H9 (cell line): Measurements from ENCODE around the gene NEUROD6. TPM values are rescaled to one million over a fixed set of nuclear protein-coding genes. Genes with fewer than 3 reads are reported as not detected.

Source experiments
- DNase-seq: peaks from one replicate; pipeline ENCODE4 v3.0.0-alpha.2; 2017
- H2AFZ ChIP-seq: one replicate; pipeline ENCODE4 v1.6.1; 2013; ENCODE audit warnings: mild to moderate bottlenecking, low read length, control low read depth, moderate library complexity
- H2AK5ac ChIP-seq: 2 replicates; pipeline ENCODE4 v1.6.1; 2013; ENCODE audit warnings: low read length, control low read depth, mixed read lengths; ENCODE audit not compliant: insufficient read length
- H2BK120ac ChIP-seq: one replicate; pipeline ENCODE4 v1.6.1; 2013; ENCODE audit warnings: low read depth, mild to moderate bottlenecking, low read length, control low read depth, inconsistent platforms; ENCODE audit not compliant: poor library complexity, severe bottlenecking
- H2BK12ac ChIP-seq: 2 replicates; pipeline ENCODE4 v1.6.1; 2013; ENCODE audit warnings: low read length, control low read depth, mixed read lengths, low read depth; ENCODE audit not compliant: insufficient read length
- H2BK15ac ChIP-seq: 2 replicates; pipeline ENCODE4 v1.6.1; 2013; ENCODE audit warnings: low read depth, low read length, control low read depth
- H2BK20ac ChIP-seq: one replicate; pipeline ENCODE4 v1.6.1; 2013; ENCODE audit warnings: low read depth, mild to moderate bottlenecking, low read length, control low read depth, inconsistent platforms; ENCODE audit not compliant: poor library complexity, severe bottlenecking
- H2BK5ac ChIP-seq: 2 replicates; pipeline ENCODE4 v1.6.1; 2013; ENCODE audit warnings: low read length, control low read depth, mixed read lengths; ENCODE audit not compliant: insufficient read length
- H3K14ac ChIP-seq: 2 replicates; pipeline ENCODE4 v1.6.1; 2013; ENCODE audit warnings: low read length, control low read depth; ENCODE audit not compliant: insufficient read depth
- H3K18ac ChIP-seq: 2 replicates; pipeline ENCODE4 v1.6.1; 2013; ENCODE audit warnings: low read depth, mild to moderate bottlenecking, mixed read lengths, low read length, control low read depth; ENCODE audit not compliant: insufficient read length
- H3K23ac ChIP-seq: 2 replicates; pipeline ENCODE4 v1.6.1; 2013; ENCODE audit warnings: low read length, control low read depth, mixed read lengths, low read depth; ENCODE audit not compliant: insufficient read length
- H3K23me2 ChIP-seq: 2 replicates; pipeline ENCODE4 v1.6.1; 2013; ENCODE audit warnings: low read depth, mild to moderate bottlenecking, mixed read lengths, low read length, control low read depth; ENCODE audit not compliant: insufficient read length, poor library complexity, severe bottlenecking
- H3K27ac ChIP-seq: 2 replicates; pipeline ENCODE4 v1.5.1; 2013; ENCODE audit warnings: low read length, control low read depth, mixed read lengths, low read depth; ENCODE audit not compliant: insufficient read length
- H3K27me3 ChIP-seq: 2 replicates; pipeline ENCODE4 v1.6.1; 2013; ENCODE audit warnings: low read length, control low read depth, inconsistent platforms; ENCODE audit not compliant: insufficient read depth
- H3K4ac ChIP-seq: 2 replicates; pipeline ENCODE4 v1.6.1; 2013; ENCODE audit warnings: low read depth, mild to moderate bottlenecking, control low read depth, inconsistent platforms, low read length, moderate library complexity
- H3K4me1 ChIP-seq: 2 replicates; pipeline ENCODE4 v1.6.1; 2013; ENCODE audit warnings: low read length, control low read depth, inconsistent platforms; ENCODE audit not compliant: insufficient read depth
- H3K4me2 ChIP-seq: 2 replicates; pipeline ENCODE4 v1.6.1; 2013; ENCODE audit warnings: low read length, control low read depth, mixed read lengths; ENCODE audit not compliant: insufficient read length, insufficient read depth
- H3K56ac ChIP-seq: 2 replicates; pipeline ENCODE4 v1.6.1; 2013; ENCODE audit warnings: low read depth, mild to moderate bottlenecking, mixed read lengths, low read length, control low read depth; ENCODE audit not compliant: insufficient read length
- H3K79me1 ChIP-seq: 2 replicates; pipeline ENCODE4 v1.6.1; 2013; ENCODE audit warnings: low read depth, mild to moderate bottlenecking, moderate library complexity, low read length, control low read depth, inconsistent platforms; ENCODE audit not compliant: insufficient read depth, poor library complexity, severe bottlenecking
- H3K79me2 ChIP-seq: 2 replicates; pipeline ENCODE4 v1.6.1; 2013; ENCODE audit warnings: low read length, control low read depth, inconsistent platforms; ENCODE audit not compliant: insufficient read depth
- H3K9ac ChIP-seq: 2 replicates; pipeline ENCODE4 v1.6.1; 2013; ENCODE audit warnings: low read length, control low read depth, mixed read lengths; ENCODE audit not compliant: insufficient read length; ENCODE audit errors: extremely low read depth
- H3K9me3 ChIP-seq: one replicate; pipeline ENCODE4 v1.6.1; 2013; ENCODE audit warnings: low read depth, low read length, inconsistent platforms; ENCODE audit not compliant: control insufficient read depth
- H3T11ph ChIP-seq: one replicate; pipeline ENCODE4 v1.6.1; 2013; ENCODE audit warnings: mild to moderate bottlenecking, low read length, control low read depth, inconsistent platforms
- H4K20me1 ChIP-seq: one replicate; pipeline ENCODE4 v1.6.1; 2013; ENCODE audit not compliant: control insufficient read depth, insufficient read length, insufficient read depth
- H4K5ac ChIP-seq: 2 replicates; pipeline ENCODE4 v1.6.1; 2013; ENCODE audit warnings: low read depth, mild to moderate bottlenecking, mixed read lengths, low read length, control low read depth; ENCODE audit not compliant: insufficient read length
- H4K8ac ChIP-seq: replicated peaks from 2 replicates; pipeline ENCODE4 v1.6.1; 2013; ENCODE audit warnings: low read length, control low read depth, mixed read lengths, low read depth; ENCODE audit not compliant: insufficient read length
- H4K91ac ChIP-seq: 2 replicates; pipeline ENCODE4 v1.6.1; 2013; ENCODE audit warnings: low read depth, mild to moderate bottlenecking, moderate library complexity, mixed read lengths, low read length, control low read depth; ENCODE audit not compliant: insufficient read length
- H3K27ac Mint-ChIP-seq, 3 experiments: 2 replicates in 2 of 3; 3 replicates in 1 of 3; pipeline ENCODE4 v1.8.0; 2020 to 2021; ENCODE audit warnings: mixed read lengths in 3 of 3, mild to moderate bottlenecking in 1 of 3, moderate library complexity in 1 of 3
- H3K27me3 Mint-ChIP-seq: 2 replicates; pipeline ENCODE4 v1.8.0; 2021; ENCODE audit warnings: low read depth, mild to moderate bottlenecking, moderate library complexity, mixed read lengths
- H3K36me3 Mint-ChIP-seq, 3 experiments: 2 replicates in 2 of 3; 3 replicates in 1 of 3; pipeline ENCODE4 v1.8.0; 2020 to 2021; ENCODE audit warnings: low read depth in 3 of 3, mixed read lengths in 3 of 3; ENCODE audit not compliant: insufficient read depth in 1 of 3
- H3K4me1 Mint-ChIP-seq, 2 experiments: 2 replicates each; pipeline ENCODE4 v1.8.0; 2020; ENCODE audit warnings: mixed read lengths in 2 of 2
- H3K4me3 Mint-ChIP-seq, 2 experiments: 2 replicates in 1 of 2; 3 replicates in 1 of 2; pipeline ENCODE4 v1.8.0; 2020 to 2021; ENCODE audit warnings: mild to moderate bottlenecking in 2 of 2, mixed read lengths in 2 of 2, moderate library complexity in 1 of 2
- H3K9me3 Mint-ChIP-seq, 2 experiments: 2 replicates in 1 of 2; 3 replicates in 1 of 2; pipeline ENCODE4 v1.8.0; 2020; ENCODE audit warnings: mild to moderate bottlenecking in 2 of 2, mixed read lengths in 2 of 2, moderate library complexity in 1 of 2
- CTCF ChIP-seq: fragments of 200-600 bp; sonication (generic); conservative IDR thresholded peaks from 3 replicates; pipeline ENCODE4 v1.8.0; 2021; ENCODE audit warnings: antibody characterized with exemption, mild to moderate bottlenecking
- WGBS: extraction: QIAGEN DNeasy Blood & Tissue Kit; methylation state at CpG from one replicate; pipeline ENCODE4 v1.1.7; 2013; ENCODE audit warnings: missing lambda C conversion rate, low lambda C conversion rate, mixed read lengths; ENCODE audit not compliant: insufficient read length; ENCODE audit errors: extremely low coverage; 5-methylcytosine and 5-hydroxymethylcytosine counted together
- total RNA-seq: library from RNA; stranded (reverse); gene quantifications from 2 replicates; pipeline ENCODE4 v1.2.1, GENCODE V29; 2021

Gene NEUROD6
- total RNA-seq, 1 experiment from 2014 or later: not detected

GRCh38 chr7:31323101-31323500, 17.4 kb downstream of the NEUROD6 start:
- Histone ChIP-seq H3K79me1 (no peaks in the 10 kb centered on the region), H3K18ac (no peak overlapping the region), H3K23me2 (no peaks in the 10 kb centered on the region), H2BK5ac (no peak overlapping the region), H3K9me3 (no peaks in the 10 kb centered on the region), H3K79me2 (no peaks in the 10 kb centered on the region), H2BK12ac (no peak overlapping the region), H3T11ph (no peak overlapping the region), H2BK20ac (no peak overlapping the region), H3K27me3 (no peaks in the 10 kb centered on the region), H3K56ac (no peak overlapping the region), H4K91ac (no peak overlapping the region), H3K27ac (no peak overlapping the region), H2AFZ (no peak overlapping the region), H2BK120ac (no peak overlapping the region), H2AK5ac (no peak overlapping the region), H3K4me1 (no peaks in the 10 kb centered on the region), H4K8ac (no peak overlapping the region), H3K14ac (no peak overlapping the region), H4K20me1 (no peaks in the 10 kb centered on the region), H2BK15ac (no peak overlapping the region), H4K5ac (no peak overlapping the region), H3K23ac (no peak overlapping the region), H3K4me2 (no peak overlapping the region), H3K4ac (no peak overlapping the region), H3K9ac (no peak overlapping the region)
- TF ChIP-seq CTCF: no peak
- DNase-seq: no peak
- H3K9me3 Mint-ChIP-seq: no peaks in the 10 kb centered on the region
- no CpG with 5 or more reads among the region's 1 CpG for WGBS
- no peak overlapping the region for H3K27ac Mint-ChIP-seq
- H3K4me3 Mint-ChIP-seq: no peak overlapping the region
- H3K27me3 Mint-ChIP-seq: peaks cover 3% of the 10 kb centered on the region
- H3K36me3 Mint-ChIP-seq: no peaks in the 10 kb centered on the region
- H3K4me1 Mint-ChIP-seq: peaks cover 7 to 10% of the 10 kb centered on the region in 2 experiments; a peak in 3 of 4 replicates
